ENCODE measurements around the gene CLDN11. TPM values are rescaled to one million over a fixed set of nuclear protein-coding genes. Genes with fewer than 3 reads are reported as not detected.

CLDN11 gene
- 10 to 100 TPM in 1 of 2 donors, 1 to 10 TPM in 1; 9.0 to 15.8 TPM for total RNA-seq

- Histone ChIP-seq H3K4me1 (peaks cover 0 to 25% of the 10 kb centered on the region in 2 donors), H3K4me3 (peak within 1 kb of the TSS; percentile 34 to 57), H3K27me3 (peaks cover 0 to 4% of the 10 kb centered on the region in 2 donors), H3K36me3 (no peaks in the 10 kb centered on the region), H3K27ac (peak within 1 kb of the TSS; percentile 53 to 67), H3K9me3 (no peaks in the 10 kb centered on the region)
- no peak for TF ChIP-seq CTCF (IDR thresholded peaks at IDR 0.05)
- no peak for DNase-seq (ENCODE audit: low spot score)
These were observed at the start of gene CLDN11 for GRCh38 chr3:170418422-170419398. CLDN11 (plus strand) TSS chr3:170418868; CDS start chr3:170419067, 199 bp downstream.

GRCh38 chr3:170368921-170369320, 49.7 kb upstream of the CLDN11 start:
- TF ChIP-seq CTCF (IDR thresholded peaks at IDR 0.05): peak in 1 of 2 donors; percentile 52
- H3K27ac ChIP-seq: no peak overlapping the region
- H3K4me3 ChIP-seq: no peak overlapping the region
- no peaks in the 10 kb centered on the region for H3K9me3 ChIP-seq
- H3K27me3 ChIP-seq: no peaks in the 10 kb centered on the region
- H3K36me3 ChIP-seq: peaks cover 8% of the 10 kb centered on the region
- DNase-seq (ENCODE audit: low spot score): no peak
- peaks cover 0 to 17% of the 10 kb centered on the region in 2 donors for H3K4me1 ChIP-seq

GRCh38 chr3:170372190-170372879, 46.3 kb upstream of the CLDN11 start:
- no peaks in the 10 kb centered on the region for H3K27me3 ChIP-seq
- no peak overlapping the region for H3K4me3 ChIP-seq
- TF ChIP-seq CTCF (IDR thresholded peaks at IDR 0.05): no peak
- no peak for DNase-seq (ENCODE audit: low spot score)
- H3K4me1 ChIP-seq: peaks cover 0 to 28% of the 10 kb centered on the region in 2 donors
- no peak overlapping the region for H3K27ac ChIP-seq
- H3K9me3 ChIP-seq: no peaks in the 10 kb centered on the region
- peaks cover 6% of the 10 kb centered on the region for H3K36me3 ChIP-seq

GRCh38 chr3:170383567-170383966, 35.1 kb upstream of the CLDN11 start:
- H3K27ac ChIP-seq: no peak overlapping the region
- H3K9me3 ChIP-seq: no peaks in the 10 kb centered on the region
- no peaks in the 10 kb centered on the region for H3K4me1 ChIP-seq
- H3K27me3 ChIP-seq: no peaks in the 10 kb centered on the region
- no peak for DNase-seq (ENCODE audit: low spot score)
- H3K36me3 ChIP-seq: peaks cover 70% of the 10 kb centered on the region
- no peak for TF ChIP-seq CTCF (IDR thresholded peaks at IDR 0.05)
- no peak overlapping the region for H3K4me3 ChIP-seq

- Histone ChIP-seq H3K36me3 (peaks cover 83% of the 10 kb centered on the region), H3K9me3 (no peaks in the 10 kb centered on the region), H3K4me1 (no peaks in the 10 kb centered on the region), H3K27me3 (no peaks in the 10 kb centered on the region), H3K4me3 (no peak overlapping the region), H3K27ac (no peak overlapping the region)
- TF ChIP-seq CTCF (IDR thresholded peaks at IDR 0.05): no peak
- no peak for DNase-seq (ENCODE audit: low spot score)
These were observed 32.2 kb upstream of the CLDN11 start for GRCh38 chr3:170386468-170386867.
